Cardiac fibroblast (primary cell): ENCODE measurements around the gene SUN2.
"Not testable (repeated sequence)": the region's sequence is repeated elsewhere in the genome, so short reads cannot be mapped to it uniquely, and the experiment has no call there.

Experiments used
- DNase-seq, 2 donors: peaks; one replicate each; pipeline versions ENCODE4 v3.0.0 to v3.0.0-alpha.2; 2010; ENCODE audit warnings: low read depth in 2 of 2
- H3K4me3 ChIP-seq, 2 donors: replicated peaks in 1 of 2; 1 replicate in 1 of 2; 2 replicates in 1 of 2; pipeline ENCODE4 v1.5.1; 2011; ENCODE audit warnings: low read depth in 2 of 2, low read length in 2 of 2, mild to moderate bottlenecking in 2 of 2, moderate library complexity in 1 of 2
- CTCF ChIP-seq: IDR thresholded peaks from one replicate; pipeline ENCODE4 v1.5.1; 2011; ENCODE audit warnings: low read depth, mild to moderate bottlenecking, low read length, inconsistent platforms

Gene SUN2

GRCh38 chr22:38755911-38756532 lies at the start of gene SUN2:
Gene SUN2, minus strand, starts transcription at chr22:38755998. Its CDS starts 3,370 bp downstream, at chr22:38752628.
- peak; percentile 83 to 88 for DNase-seq
- no peak for TF ChIP-seq CTCF
- H3K4me3 ChIP-seq = peak within 1 kb of the TSS; percentile 46 to 65

- DNase-seq = peak in 1 of 2 donors; percentile 3
- H3K4me3 ChIP-seq = not testable (repeated sequence)
Observed at GRCh38 chr22:38805041-38805593, 49.3 kb upstream of the SUN2 start.

- peak; percentile 92 to 98 for DNase-seq
- H3K4me3 ChIP-seq = no peak overlapping the region
- no peak for TF ChIP-seq CTCF
Observed at GRCh38 chr22:38802671-38803121, 46.9 kb upstream of the SUN2 start.

- TF ChIP-seq CTCF = no peak
- no peak overlapping the region for H3K4me3 ChIP-seq
- peak; percentile 59 to 92 for DNase-seq
Observed at GRCh38 chr22:38799265-38800002, 43.6 kb upstream of the SUN2 start.

- no peak overlapping the region for H3K4me3 ChIP-seq
- DNase-seq = no peak
- no peak for TF ChIP-seq CTCF
Observed at GRCh38 chr22:38798496-38798895, 42.7 kb upstream of the SUN2 start.

GRCh38 chr22:38796262-38796957 lies 40.6 kb upstream of the SUN2 start:
- no peak for TF ChIP-seq CTCF
- no peak overlapping the region for H3K4me3 ChIP-seq
- peak; percentile 22 to 56 for DNase-seq

GRCh38 chr22:38795569-38795968 lies 39.8 kb upstream of the SUN2 start:
- TF ChIP-seq CTCF = no peak
- H3K4me3 ChIP-seq = no peak overlapping the region
- DNase-seq = no peak
